Inferior parietal cortex (tissue), 1 donor: ENCODE results near the gene REN.

Experiments
- DNase-seq: peaks from one replicate; pipeline ENCODE4 v3.0.0-alpha.2; 2016; ENCODE audit errors: extremely low spot score

Gene REN

GRCh38 chr1:204190212-204191211, 24.4 kb upstream of the REN start:
- no peak for DNase-seq

DNA sequence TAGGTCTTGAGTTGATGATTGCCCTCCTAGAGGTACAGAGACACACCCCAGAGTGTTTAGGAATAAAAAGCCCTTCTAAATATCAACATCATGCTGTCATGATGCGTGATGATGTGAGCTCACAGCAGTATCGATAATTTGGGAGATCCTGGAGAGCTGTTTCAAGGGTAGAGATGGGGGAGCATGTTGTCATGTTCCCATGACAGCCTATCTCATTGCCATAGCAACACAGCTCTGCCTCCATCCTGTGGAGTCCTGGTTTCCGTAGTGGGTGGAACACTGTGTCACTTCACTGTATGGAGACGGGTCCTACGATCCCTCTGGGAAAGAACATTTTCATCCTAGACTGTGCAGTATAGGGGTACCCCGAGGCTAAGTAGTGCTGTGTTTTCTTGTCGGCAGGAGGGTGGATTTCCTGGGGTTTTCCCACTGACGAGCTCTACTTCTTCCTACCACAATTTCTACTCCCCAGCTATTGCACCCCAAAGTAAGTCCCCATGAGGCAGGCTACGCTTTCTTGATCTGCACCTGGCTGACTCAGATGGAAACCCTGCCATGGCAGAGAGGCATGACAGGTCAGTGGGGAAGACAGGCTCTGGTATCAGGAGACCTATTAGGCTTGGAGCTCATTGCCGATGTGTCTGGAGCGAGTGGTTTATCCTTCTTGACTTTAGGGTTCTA, 23.0 kb upstream of the REN start:
- peak; percentile 26 for DNase-seq

- DNase-seq = no peak
Measured at GRCh38 chr1:204186597-204186996, 20.5 kb upstream of the REN start.

DNA sequence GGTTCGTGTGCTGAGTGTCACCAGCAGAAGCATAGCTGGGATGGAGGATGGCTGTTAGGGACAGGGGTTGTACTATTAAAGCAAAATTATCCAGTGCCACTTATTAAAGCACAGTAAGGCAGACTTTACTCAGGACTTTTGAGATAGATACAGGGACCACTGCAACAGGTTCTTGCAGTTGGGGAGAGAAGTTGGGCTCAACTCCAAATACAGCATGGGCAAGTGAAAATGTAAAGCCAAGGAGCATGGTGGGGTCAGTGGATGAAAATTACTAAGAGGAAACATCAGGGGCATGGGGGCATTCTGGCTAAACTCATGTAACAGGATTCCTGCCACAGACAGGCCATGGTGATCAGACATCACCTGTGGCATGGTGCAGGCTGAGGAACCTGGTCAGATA, 15.0 kb upstream of the REN start:
- no peak for DNase-seq

DNA sequence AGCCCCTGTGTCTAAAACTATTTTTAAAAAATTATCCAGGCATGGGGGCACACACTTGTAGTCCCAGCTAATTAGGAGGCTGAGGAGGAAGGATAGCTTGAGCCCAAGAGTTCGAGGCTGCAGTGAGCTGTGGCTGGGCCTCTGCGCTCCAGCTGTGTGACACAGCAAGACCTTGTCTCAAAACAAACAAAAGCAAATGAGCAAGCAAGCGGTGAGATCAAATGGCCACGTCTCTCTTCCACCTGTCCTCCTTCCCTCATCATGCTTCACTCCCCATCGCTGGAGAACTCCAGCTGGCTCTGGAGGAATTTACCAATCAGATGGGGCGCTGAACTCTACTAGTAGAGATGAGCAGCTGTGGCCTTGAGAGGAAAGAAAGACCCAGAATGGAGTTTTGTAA, 14.0 kb upstream of the REN start:
- DNase-seq = no peak

DNA sequence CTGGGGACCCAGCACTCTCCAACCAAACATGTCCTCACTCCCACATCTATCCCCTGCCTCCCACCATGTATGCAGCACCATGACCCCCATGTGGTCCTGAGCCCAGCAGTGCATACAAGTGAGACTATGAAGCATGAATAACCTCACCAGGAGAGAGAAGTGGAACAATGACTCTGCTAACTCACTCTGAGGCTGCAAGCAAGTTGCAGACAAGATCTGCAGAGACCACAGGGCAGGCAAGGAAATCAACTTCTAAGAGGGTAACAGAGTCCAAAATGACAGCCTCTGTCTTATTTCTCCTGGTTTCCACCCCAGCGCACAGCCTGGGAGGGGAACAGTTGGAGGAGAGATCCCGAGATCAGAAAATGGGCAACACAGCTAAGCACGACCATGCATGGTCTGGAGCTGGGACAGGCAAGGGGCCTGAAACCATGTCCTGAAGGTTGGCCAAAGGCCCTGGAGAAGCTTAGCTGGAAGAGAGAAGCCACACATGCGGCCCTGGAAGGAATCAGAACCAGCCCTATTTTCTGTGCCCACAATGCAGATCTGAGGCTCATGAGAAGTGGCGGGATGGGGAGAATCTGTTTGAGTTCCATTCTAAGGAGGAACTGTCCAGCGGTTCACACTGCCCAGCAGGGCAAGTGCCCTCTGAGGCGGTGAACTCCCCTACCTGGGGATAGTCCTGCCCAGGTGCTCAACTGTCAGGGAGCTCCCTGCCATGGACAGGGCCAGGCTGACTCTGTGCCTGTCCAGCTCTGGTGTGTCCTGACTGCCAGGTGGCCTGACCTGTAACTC, 12.5 kb upstream of the REN start:
- no peak for DNase-seq

- no peak for DNase-seq
Measured at GRCh38 chr1:204177133-204177532, 11.0 kb upstream of the REN start.

DNA sequence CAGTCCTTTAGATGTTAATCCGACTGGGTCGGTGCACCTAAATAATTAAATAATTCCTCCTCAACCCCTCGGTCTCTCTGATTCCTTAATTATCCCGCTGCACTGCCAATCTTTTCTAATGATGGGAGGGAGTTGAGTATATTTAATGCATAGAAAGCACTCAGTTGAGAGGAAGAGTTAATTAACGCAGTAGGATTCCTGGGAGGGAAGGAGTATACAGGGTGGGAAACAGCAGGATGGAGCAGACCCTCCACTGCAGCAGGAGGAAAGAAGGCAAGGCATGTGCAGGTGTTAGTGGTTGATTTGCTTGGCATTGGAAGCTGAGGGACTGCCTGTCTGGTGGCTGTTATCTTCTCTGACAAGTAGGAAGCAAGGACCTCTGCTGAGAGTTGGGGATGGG, 9.9 kb upstream of the REN start:
- DNase-seq = no peak

GRCh38 chr1:204174958-204175357, 8.8 kb upstream of the REN start:
- DNase-seq = no peak

DNA sequence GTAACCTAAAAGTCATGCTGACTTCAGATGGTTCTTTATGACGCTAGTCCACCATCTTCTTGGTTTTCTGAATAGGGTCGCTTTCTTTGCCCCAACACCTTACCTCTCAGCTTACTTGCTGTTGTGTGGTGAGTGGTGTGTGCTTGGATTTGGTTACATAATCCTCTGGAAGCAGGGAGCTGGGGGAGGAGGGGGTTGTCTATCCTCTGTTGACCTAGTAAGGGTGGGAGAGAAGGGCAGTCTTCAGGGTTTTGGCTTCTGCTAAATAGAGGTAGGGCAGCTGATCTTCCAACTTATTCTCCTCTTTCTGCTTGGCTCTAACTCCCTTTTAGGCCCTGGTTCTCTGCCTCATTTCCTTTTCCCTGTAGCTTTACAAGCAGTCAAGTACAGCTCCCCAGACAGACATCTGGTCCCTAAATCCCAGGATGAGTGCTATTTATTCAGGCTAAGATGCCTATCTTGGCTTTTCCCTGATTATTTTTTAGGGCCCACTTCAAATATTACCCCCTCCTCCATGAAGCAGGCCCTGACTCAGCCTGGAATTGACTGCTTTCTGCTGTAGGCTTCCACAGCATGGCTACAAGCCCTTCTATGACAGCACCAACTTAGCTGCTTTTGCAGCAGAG, 6.4 kb upstream of the REN start:
- DNase-seq = no peak

- no peak for DNase-seq
Measured at GRCh38 chr1:204171751-204172178, 5.6 kb upstream of the REN start.

GRCh38 chr1:204170494-204171155, 4.5 kb upstream of the REN start:
- no peak for DNase-seq

GRCh38 chr1:204169858-204170257, 3.7 kb upstream of the REN start:
- no peak for DNase-seq

GRCh38 chr1:204167730-204168129, 1.6 kb upstream of the REN start:
- no peak for DNase-seq

- peak; percentile 80 for DNase-seq
Measured at GRCh38 chr1:204162494-204163074, 3.6 kb downstream of the REN start.

DNA sequence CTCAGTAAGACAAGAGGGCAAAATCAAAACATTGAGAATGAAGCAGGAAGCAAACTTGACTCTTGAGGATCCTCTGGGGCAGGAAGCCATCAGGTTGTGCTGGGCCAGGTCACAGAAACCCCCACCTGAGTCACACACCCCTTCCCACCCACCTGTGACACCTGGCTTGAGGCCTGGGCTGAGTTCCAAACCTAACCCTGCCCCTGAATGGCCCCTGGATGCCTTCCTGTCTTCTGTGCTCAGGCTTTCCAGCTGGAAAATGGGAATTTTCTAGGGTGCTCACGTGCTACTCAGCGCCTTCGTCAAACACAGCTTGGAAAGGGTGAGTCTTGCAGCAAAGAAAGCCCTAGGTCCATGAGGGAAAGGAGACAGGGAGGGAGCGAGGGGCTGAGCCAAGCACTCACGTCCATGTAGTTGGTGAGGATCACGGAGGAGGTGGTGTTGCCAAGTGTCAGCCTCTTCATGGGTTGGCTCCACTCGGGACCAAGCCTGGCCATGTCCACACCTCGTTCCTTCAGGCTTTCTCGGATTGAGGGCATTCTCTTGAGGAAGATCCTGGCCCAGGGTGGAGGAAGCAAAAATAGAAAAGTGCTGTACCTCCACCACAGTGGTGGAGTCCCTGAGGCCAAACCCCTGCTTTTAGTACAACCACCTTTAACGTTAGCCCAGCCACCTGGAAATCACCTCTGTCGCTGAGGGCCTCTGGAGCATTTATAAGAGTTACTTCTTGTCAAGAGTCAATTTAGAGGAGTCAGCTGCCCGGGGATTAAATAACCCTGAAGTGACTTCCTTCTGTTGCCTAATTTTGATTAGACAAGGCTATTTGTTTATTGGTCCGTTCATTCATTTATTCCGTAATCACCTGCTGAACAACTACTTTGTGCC, 4.3 kb downstream of the REN start:
- DNase-seq = no peak

GRCh38 chr1:204157962-204158361, 8.2 kb downstream of the REN start:
- no peak for DNase-seq

DNA sequence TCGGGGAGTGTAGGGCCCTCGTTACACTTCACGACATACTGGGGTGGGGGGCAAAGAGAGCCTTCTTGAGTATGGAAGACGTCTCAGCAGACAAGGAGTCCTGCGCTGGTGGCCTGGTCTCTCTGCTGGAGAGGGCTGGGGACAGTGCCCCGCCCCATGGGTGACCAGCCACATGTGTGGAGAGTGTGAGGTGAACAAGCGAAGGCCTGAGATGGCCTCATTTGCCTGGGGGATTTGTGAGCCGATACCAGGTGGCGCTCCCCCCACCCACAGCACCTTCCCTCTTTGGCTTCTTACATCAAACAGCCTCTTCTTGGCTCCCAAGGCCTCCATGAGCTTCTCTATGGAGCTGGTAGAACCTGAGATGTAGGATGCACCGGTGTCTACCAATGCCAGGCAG, 10.3 kb downstream of the REN start:
- no peak for DNase-seq

- no peak for DNase-seq
Measured at GRCh38 chr1:204154568-204155255, 11.4 kb downstream of the REN start.
